H1 (cell line): Measurements from ENCODE around the gene HDAC3. TPM values are rescaled to one million over a fixed set of nuclear protein-coding genes. Genes with fewer than 3 reads are reported as not detected.

Experiments used
- ASH2L ChIP-seq: fragments of 200-600, 300-600 bp; sonication (generic); IDR thresholded peaks from one replicate; pipeline ENCODE4 v1.7.1; 2017; ENCODE audit warnings: low read length
- BRCA1 ChIP-seq: IDR thresholded peaks from 2 replicates; pipeline ENCODE4 v1.6.1; 2012; ENCODE audit warnings: low read depth, low read length, improper control_type of control experiment
- HDAC6 ChIP-seq: IDR thresholded peaks from one replicate; pipeline ENCODE4 v1.7.1; 2012; ENCODE audit warnings: low read depth, mild to moderate bottlenecking, inconsistent platforms, low read length, moderate library complexity
- MAFK ChIP-seq: IDR thresholded peaks from 2 replicates; pipeline ENCODE4 v1.6.1; 2012; ENCODE audit warnings: low read depth, mild to moderate bottlenecking, improper control_type of control experiment, low read length
- NRF1 ChIP-seq: IDR thresholded peaks from 2 replicates; pipeline ENCODE4 v1.6.1; 2011; ENCODE audit warnings: mild to moderate bottlenecking, low read depth, low read length, improper control_type of control experiment
- RBBP5 ChIP-seq: IDR thresholded peaks from 2 replicates; pipeline ENCODE4 v1.7.1; 2012; ENCODE audit warnings: low read depth, mild to moderate bottlenecking, inconsistent platforms, low read length, moderate library complexity, borderline replicate concordance
- SP2 ChIP-seq: IDR thresholded peaks from 2 replicates; pipeline ENCODE4 v1.6.1; 2012; ENCODE audit warnings: mild to moderate bottlenecking, low read length, inconsistent platforms
- TEAD4 ChIP-seq: IDR thresholded peaks from 2 replicates; pipeline ENCODE4 v1.6.1; 2012; ENCODE audit warnings: low read depth, low read length, inconsistent platforms, mixed read lengths
- polyA plus RNA-seq, 7 experiments: library from polyadenylated mRNA; depleted of rRNA in 3 of 7; stranded (reverse) in 5 of 7; unstranded in 2 of 7; fragments of >200 nt in 5 of 7; fragments of 200-250 nt in 2 of 7; gene quantifications; 1 replicate in 5 of 7; 2 replicates in 1 of 7; 4 replicates in 1 of 7; pipeline versions ENCODE4 v1.2.1 to v1.2.3, GENCODE V29; 2011 to 2013; ENCODE audit warnings: missing spikeins in 2 of 7, mixed read lengths in 2 of 7
- total RNA-seq: library from RNA; stranded (reverse); fragmentation: NEBNext Ultra II Directional; extraction: Animal tissue kit (Norgen Biotek cat#: 25700); gene quantifications from 2 replicates; pipeline ENCODE4 v1.2.1, GENCODE V29; 2021
- TF ChIP-seq, protein P1 (sequence below): fragments of 300-600 bp; sonication (generic); IDR thresholded peaks from 2 replicates; pipeline ENCODE4 v1.7.1; 2012; ENCODE audit warnings: low read length, moderate library complexity, mild to moderate bottlenecking, inconsistent platforms; ENCODE audit not compliant: insufficient replicate concordance
- TF ChIP-seq, protein P2 (sequence below): IDR thresholded peaks from 2 replicates; pipeline ENCODE4 v1.6.1; 2012; ENCODE audit warnings: inconsistent platforms

HDAC3 gene
- total and polyA plus RNA-seq, 2 of the 8 experiments (the other 6 are each of a cell fraction or from before 2014, with no cell fraction given): 99.0 to 120 TPM

DNA sequence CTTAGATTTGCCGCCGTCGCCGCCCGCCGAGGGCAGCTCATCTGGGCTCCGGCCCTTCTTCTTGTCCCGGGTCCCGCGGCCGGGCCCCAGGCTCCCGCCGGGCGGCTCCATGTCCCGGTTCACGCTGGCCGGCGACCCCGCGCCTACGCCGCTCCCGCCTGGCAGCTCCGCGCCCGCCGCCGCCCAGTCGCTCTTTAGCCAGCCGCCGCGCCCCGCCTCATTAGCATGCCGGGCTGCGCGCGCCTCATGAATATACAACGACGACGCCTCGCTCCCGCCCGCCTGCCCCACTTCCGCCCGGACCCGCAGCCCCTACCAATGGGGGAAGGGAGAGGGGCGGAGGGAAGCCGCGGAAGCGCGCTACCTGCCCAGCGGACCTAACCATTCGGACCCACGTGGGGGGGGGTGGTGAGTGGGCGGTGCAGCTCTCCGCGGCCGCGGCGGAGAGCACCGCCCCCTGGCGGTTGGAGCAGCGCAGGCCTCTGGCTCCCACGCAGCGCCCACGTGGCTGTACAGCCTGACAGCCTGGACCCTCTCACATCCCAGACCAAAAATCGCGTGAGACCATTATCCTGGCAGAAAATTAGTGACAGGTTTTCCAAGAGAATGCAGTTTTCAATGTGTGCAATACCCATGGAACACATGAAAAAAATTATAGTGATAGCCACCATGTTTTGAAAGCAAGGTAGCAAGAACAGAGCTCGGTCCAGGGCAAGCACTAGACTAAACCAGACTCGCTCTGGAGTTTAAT is 17.7 kb downstream of the HDAC3 start, which contains the start of gene DIAPH1 (continued):
- TF ChIP-seq, protein P1, sequence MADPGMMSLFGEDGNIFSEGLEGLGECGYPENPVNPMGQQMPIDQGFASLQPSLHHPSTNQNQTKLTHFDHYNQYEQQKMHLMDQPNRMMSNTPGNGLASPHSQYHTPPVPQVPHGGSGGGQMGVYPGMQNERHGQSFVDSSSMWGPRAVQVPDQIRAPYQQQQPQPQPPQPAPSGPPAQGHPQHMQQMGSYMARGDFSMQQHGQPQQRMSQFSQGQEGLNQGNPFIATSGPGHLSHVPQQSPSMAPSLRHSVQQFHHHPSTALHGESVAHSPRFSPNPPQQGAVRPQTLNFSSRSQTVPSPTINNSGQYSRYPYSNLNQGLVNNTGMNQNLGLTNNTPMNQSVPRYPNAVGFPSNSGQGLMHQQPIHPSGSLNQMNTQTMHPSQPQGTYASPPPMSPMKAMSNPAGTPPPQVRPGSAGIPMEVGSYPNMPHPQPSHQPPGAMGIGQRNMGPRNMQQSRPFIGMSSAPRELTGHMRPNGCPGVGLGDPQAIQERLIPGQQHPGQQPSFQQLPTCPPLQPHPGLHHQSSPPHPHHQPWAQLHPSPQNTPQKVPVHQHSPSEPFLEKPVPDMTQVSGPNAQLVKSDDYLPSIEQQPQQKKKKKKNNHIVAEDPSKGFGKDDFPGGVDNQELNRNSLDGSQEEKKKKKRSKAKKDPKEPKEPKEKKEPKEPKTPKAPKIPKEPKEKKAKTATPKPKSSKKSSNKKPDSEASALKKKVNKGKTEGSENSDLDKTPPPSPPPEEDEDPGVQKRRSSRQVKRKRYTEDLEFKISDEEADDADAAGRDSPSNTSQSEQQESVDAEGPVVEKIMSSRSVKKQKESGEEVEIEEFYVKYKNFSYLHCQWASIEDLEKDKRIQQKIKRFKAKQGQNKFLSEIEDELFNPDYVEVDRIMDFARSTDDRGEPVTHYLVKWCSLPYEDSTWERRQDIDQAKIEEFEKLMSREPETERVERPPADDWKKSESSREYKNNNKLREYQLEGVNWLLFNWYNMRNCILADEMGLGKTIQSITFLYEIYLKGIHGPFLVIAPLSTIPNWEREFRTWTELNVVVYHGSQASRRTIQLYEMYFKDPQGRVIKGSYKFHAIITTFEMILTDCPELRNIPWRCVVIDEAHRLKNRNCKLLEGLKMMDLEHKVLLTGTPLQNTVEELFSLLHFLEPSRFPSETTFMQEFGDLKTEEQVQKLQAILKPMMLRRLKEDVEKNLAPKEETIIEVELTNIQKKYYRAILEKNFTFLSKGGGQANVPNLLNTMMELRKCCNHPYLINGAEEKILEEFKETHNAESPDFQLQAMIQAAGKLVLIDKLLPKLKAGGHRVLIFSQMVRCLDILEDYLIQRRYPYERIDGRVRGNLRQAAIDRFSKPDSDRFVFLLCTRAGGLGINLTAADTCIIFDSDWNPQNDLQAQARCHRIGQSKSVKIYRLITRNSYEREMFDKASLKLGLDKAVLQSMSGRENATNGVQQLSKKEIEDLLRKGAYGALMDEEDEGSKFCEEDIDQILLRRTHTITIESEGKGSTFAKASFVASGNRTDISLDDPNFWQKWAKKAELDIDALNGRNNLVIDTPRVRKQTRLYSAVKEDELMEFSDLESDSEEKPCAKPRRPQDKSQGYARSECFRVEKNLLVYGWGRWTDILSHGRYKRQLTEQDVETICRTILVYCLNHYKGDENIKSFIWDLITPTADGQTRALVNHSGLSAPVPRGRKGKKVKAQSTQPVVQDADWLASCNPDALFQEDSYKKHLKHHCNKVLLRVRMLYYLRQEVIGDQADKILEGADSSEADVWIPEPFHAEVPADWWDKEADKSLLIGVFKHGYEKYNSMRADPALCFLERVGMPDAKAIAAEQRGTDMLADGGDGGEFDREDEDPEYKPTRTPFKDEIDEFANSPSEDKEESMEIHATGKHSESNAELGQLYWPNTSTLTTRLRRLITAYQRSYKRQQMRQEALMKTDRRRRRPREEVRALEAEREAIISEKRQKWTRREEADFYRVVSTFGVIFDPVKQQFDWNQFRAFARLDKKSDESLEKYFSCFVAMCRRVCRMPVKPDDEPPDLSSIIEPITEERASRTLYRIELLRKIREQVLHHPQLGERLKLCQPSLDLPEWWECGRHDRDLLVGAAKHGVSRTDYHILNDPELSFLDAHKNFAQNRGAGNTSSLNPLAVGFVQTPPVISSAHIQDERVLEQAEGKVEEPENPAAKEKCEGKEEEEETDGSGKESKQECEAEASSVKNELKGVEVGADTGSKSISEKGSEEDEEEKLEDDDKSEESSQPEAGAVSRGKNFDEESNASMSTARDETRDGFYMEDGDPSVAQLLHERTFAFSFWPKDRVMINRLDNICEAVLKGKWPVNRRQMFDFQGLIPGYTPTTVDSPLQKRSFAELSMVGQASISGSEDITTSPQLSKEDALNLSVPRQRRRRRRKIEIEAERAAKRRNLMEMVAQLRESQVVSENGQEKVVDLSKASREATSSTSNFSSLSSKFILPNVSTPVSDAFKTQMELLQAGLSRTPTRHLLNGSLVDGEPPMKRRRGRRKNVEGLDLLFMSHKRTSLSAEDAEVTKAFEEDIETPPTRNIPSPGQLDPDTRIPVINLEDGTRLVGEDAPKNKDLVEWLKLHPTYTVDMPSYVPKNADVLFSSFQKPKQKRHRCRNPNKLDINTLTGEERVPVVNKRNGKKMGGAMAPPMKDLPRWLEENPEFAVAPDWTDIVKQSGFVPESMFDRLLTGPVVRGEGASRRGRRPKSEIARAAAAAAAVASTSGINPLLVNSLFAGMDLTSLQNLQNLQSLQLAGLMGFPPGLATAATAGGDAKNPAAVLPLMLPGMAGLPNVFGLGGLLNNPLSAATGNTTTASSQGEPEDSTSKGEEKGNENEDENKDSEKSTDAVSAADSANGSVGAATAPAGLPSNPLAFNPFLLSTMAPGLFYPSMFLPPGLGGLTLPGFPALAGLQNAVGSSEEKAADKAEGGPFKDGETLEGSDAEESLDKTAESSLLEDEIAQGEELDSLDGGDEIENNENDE: no peak
- TF ChIP-seq RBBP5: no peak; the same call in 1 of the 2 replicates
- peak; percentile 45; the same call in 1 of the 2 replicates for TF ChIP-seq BRCA1
- TF ChIP-seq, protein P2, sequence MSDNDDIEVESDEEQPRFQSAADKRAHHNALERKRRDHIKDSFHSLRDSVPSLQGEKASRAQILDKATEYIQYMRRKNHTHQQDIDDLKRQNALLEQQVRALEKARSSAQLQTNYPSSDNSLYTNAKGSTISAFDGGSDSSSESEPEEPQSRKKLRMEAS: peak; percentile 96
- peak; percentile 30; the same call in 1 of the 2 replicates for TF ChIP-seq NRF1
- TF ChIP-seq MAFK: no peak
- TF ChIP-seq TEAD4: no peak
- no peak for TF ChIP-seq SP2
- no peak for TF ChIP-seq HDAC6
- no peak for TF ChIP-seq ASH2L
